OCI-LY1 (cell line): ENCODE measurements around the gene RPL39L.

Source experiments
- CTCF ChIP-seq: fragments of 200-600 bp; sonication (generic), shearing (Covaris generic); IDR thresholded peaks from 2 replicates; pipeline ENCODE4 v1.5.1; 2017; ENCODE audit warnings: mild to moderate bottlenecking, antibody characterized with exemption, low read length, moderate library complexity, mixed read lengths
- EZH2 ChIP-seq: fragments of 200-600 bp; sonication (generic), shearing (Covaris generic); IDR thresholded peaks from 2 replicates; pipeline ENCODE4 v1.8.0; 2017; ENCODE audit warnings: borderline replicate concordance, mixed run types, mild to moderate bottlenecking, antibody characterized with exemption, low read length, moderate library complexity, mixed read lengths

GRCh38 chr3:187146389-187146788 lies 7.1 kb upstream of the RPL39L start:
- no peak for TF ChIP-seq CTCF
- no peak for TF ChIP-seq EZH2
